ENCODE data around the gene RPLP1.
"Not testable (repeated sequence)": the region's sequence is repeated elsewhere in the genome, so short reads cannot be mapped to it uniquely, and the experiment has no call there.

GRCh38 chr15:69450221-69450620, 2.4 kb upstream of the RPLP1 start:
- not testable (repeated sequence) for TF ChIP-seq POLR2AphosphoS5 (IDR thresholded peaks at IDR 0.05; ENCODE audit: borderline replicate concordance, low read depth, low read length); FOXP2 (optimal IDR thresholded peaks at IDR 0.05; ENCODE audit: control extremely low read depth, extremely low read length, insufficient read depth); EZH2 (IDR thresholded peaks at IDR 0.05)

Measured in SK-N-MC (cell line).